ENCODE measurements around the gene DTD1.

DTD1 gene

DNA sequence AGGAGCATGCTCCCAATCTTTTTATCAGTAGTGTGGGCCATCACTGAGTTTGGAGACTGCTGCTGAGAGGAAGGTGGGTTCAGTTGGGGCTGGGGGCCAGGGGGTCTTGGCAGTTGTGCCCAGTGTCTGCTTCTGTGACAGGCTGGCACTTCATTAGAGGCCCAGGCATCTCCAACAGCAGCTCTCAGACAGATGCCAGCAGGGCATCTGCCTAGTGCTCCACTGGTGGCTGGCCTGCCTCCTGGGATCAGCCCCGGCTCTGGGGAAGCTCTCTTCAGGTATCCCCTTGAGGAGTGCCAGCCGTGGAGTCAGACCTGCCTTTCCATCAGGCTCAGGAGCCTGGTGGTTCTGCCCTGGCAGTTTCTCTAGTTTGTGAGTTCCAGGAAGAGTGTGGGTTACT is 77.3 kb downstream of the DTD1 start:
- DNase-seq = no peak

GRCh38 chr20:18666803-18667415 is 79.1 kb downstream of the DTD1 start:
- DNase-seq = no peak

DNA sequence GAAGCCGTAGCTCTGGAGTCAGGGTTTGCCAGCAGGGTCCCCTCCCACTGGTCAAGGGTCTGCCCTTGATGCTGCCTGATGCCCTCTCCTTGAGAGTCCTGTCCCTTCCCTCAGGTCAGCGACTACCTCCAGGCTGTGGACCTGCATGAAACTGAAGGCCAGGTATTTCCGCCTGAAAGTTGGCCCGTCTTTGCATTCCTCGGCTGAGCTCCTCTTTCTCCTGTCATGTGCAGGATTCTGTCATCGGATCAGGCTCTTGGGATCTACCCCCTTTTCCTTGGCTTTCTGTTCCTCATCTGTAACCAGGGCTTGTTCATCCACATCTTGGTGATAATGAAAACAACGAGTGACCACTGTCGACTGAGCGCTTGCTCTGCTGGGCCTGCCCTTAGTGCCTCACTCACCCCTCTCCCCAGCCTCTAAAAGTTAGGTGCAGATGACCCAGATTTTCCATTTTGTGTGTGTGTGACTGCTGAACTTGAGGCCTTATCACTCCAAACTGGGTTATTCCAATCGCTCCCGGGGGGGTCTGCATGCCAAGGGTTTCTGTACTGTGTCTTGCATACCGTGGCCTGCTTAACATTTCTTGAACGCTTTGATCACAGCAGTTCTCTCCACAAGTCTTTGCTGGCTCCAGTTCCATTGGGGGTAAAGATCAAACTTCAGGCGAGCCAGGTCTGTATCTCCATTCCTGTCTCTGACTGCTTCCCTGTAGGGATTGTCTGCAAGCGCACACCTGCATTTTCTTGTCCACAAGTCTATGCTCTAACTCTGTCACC is 81.6 kb downstream of the DTD1 start:
- DNase-seq = no peak

GRCh38 chr20:18671203-18671710 is 83.4 kb downstream of the DTD1 start:
- no peak for DNase-seq

- no peak for DNase-seq
Measured at GRCh38 chr20:18672834-18673233, 85.0 kb downstream of the DTD1 start.

GRCh38 chr20:18676396-18676795 is 88.5 kb downstream of the DTD1 start:
- DNase-seq = no peak

DNA sequence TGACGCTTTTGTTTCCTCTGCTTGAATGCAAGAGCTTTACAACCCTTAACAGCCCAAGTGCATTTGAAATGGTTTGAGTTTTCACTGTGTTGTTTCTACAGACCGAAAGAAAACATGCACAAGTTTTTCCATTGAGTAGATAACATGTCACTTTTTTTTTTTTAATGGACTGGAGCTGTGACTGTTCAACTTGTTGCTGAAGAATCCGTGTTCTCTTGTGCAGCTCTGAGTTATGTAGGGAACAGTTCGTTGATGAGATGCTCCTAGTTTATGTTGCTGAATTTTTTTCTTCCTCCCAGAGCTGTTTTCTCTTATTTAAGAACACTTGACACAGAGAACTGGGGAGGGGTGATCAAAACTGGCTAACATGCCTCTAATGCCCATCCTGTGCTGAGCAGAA is 89.3 kb downstream of the DTD1 start:
- no peak for DNase-seq

GRCh38 chr20:18678549-18679419 is 90.9 kb downstream of the DTD1 start:
- DNase-seq = no peak

DNA sequence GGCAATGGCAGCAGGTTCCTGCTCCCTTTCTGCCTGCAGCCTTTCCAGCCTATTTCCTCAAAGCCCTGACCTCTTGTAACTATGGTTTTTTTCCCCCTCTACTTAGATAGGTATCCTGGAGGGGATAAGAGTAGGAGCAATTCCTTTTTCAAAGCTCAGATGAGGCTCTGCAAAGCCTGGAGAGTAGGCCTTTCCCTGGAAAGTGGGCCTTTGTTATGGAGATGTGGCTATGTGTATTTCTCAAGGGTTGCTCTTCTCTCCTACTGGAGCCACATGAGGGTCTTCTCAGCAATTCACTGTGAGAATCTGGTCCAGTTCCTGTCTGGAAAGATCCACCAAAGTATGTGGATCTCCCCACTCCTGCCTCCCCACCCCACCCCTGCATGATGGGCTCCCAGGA is 96.0 kb downstream of the DTD1 start:
- DNase-seq = no peak

DNA sequence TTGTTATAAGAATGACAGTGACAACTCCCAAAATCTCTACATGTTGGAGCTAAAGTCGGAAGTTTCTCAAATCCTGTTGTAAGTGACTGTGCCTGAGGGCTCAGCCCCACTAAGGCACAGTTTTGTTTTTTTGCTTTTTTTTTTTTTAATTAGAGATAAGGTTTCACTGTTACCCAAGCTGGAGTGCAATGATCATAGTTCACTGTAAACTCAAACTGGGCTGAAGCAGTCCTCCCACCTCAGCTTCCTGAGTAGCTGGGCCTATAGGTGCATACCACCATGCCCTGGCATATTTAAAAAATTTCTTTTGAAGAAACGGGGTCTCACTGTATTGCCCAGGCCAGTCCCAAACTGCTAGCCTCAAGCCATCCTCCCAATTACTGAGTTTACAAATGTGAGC is 96.9 kb downstream of the DTD1 start:
- DNase-seq = no peak

- no peak for DNase-seq
Measured at GRCh38 chr20:18685406-18685805, 97.6 kb downstream of the DTD1 start.

- no peak for DNase-seq
Measured at GRCh38 chr20:18686696-18687095, 98.8 kb downstream of the DTD1 start.

DNA sequence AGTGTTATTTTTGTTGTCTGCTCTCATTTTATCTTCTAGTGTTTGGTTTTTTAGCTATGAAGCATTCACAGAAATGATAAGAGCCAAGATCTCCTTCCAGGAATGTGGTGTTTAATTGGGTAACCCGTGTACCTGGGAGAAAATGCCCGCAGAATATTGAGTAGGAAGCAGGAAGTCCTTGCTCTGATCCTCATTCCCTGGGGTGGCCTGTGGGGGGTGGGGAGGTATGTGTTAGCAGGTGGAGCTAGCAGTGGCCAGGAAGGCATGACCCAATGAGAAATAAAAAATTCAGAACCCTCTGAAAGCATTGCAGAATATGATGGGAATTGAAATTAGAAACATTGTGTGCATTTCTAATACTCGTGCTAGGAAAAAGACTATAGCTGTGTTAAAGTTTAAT is 100.8 kb downstream of the DTD1 start:
- no peak for DNase-seq

- DNase-seq = no peak
Measured at GRCh38 chr20:18689557-18689956, 101.7 kb downstream of the DTD1 start.

- DNase-seq = no peak
Measured at GRCh38 chr20:18692447-18692846, 104.6 kb downstream of the DTD1 start.

- no peak for DNase-seq
Measured at GRCh38 chr20:18694071-18694470, 106.2 kb downstream of the DTD1 start.

GRCh38 chr20:18695175-18695574 is 107.3 kb downstream of the DTD1 start:
- no peak for DNase-seq

GRCh38 chr20:18698735-18699380 is 111.0 kb downstream of the DTD1 start:
- DNase-seq = no peak

DNA sequence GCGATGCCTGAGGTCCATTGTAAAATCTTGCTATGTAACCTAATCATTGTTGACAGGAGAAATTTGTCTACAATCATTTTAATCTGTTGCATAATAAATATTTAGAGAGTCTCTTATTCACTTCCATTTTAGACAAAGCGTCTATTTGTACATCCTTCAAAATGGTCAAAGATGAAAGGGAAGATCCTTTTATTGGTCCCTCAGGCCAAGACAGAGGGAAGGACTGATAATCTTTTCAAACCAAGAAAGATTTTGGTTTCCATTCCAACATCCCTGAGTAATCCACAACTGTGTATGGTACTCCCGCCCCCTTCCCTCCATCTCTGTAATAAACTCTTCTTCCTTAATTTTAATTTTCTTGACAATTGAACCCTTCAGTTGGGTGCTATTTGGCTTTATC is 114.1 kb downstream of the DTD1 start:
- no peak for DNase-seq

DNA sequence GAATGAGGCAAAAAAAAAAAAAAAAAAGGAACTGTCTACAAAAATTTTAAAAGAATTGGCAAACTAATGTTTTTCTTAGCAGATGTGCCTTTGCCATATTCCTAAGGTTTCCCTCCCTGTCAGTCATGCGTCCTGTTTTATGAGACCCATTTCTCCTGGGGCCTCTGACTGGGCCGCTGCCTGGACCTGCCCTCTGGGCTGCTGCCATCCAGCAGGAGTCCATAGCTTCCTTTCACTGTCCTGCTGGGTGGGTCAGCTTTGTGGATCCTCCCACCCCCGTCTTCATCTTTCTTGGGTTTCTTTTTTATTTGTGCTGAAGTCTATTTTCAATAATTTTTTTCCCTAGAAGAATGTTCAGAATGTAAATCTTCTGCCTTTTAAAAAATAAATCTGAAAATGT is 114.9 kb downstream of the DTD1 start:
- no peak for DNase-seq

DNA sequence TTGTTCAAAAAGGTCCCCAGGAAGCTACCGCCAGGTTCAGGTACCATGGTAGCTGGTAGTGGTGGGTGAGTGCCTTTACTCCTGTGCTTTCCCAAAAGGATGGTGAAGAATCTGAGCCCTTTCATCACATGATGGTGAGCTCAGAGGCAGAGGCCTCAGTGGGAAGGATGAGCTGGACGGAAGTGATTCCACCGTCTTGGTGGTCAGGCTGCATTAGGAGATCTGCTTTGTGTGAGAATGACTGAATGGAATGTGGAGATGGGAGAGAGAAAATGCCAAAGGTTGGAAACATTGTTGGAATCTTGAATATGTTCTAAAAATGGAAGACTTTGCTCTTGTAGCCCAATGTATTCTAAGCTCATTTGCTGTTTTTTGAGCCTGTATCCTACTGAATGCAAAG is 117.6 kb downstream of the DTD1 start:
- DNase-seq = no peak

GRCh38 chr20:18705910-18706309 is 118.1 kb downstream of the DTD1 start:
- no peak for DNase-seq

DNA sequence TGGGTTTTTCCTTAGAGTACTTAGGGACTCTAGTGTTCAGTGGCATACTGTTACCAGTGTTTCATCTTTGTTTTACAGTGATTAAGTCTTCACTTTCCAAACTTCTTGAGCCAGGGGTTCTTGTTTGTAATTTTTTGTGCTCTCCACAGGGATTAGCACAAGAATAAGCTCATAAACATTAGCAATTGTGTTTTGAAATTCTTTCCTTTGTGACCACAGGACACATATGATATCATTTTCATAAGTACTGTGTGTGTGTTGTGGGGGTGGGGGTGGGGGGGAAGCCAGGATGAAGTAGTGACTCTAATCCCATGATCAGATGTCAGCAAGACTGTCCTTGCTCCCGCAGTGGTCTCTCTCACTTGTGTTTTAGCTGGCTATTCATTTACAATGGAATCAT is 124.3 kb downstream of the DTD1 start:
- DNase-seq = no peak

Data from activated effector memory CD4-positive, alpha-beta T cell treated with anti-CD3 and anti-CD28 coated beads, Interleukin-2, amount 50 U/mL, for 16 hours (primary cell).